ENCODE measurements around the gene TLE4. TPM values are rescaled to one million over a fixed set of nuclear protein-coding genes. Genes with fewer than 3 reads are reported as not detected.

Gene TLE4
- total RNA-seq, 4 donors from 2014 or later: 30.1 to 52.5 (median 38.1) TPM

GRCh38 chr9:79662537-79662956, 90.8 kb downstream of the TLE4 start:
- no peaks in the 10 kb centered on the region for H3K27me3 ChIP-seq
- no peak for DNase-seq
- 54 to 62% methylated on average over 6 of the region's 6 CpGs for WGBS, 2 donors
- H3K4me1 ChIP-seq: peaks cover 3 to 45% (median 6%) of the 10 kb centered on the region in 3 donors
- no peak overlapping the region for H3K4me3 ChIP-seq
- H3K36me3 ChIP-seq: peaks cover 0 to 3% (median 0%) of the 10 kb centered on the region in 3 donors
- no peaks in the 10 kb centered on the region for H3K9me3 ChIP-seq
- TF ChIP-seq CTCF (IDR thresholded peaks at IDR 0.05): no peak
- no peak for TF ChIP-seq POLR2A (IDR thresholded peaks at IDR 0.05)
- H3K27ac ChIP-seq: peak overlapping the region in 3 of 4 donors; percentile 0 to 50 (median 34)
- intact Hi-C loops (cut with DNase I): no loop called here

- Histone ChIP-seq H3K4me3 (no peak overlapping the region), H3K27me3 (no peaks in the 10 kb centered on the region), H3K36me3 (no peaks in the 10 kb centered on the region), H3K27ac (peak overlapping the region in 1 of 4 donors; percentile 50), H3K9me3 (no peaks in the 10 kb centered on the region), H3K4me1 (peaks cover 3 to 52% (median 6%) of the 10 kb centered on the region in 3 donors)
- DNase-seq: no peak
- WGBS, 2 donors: 59 to 82% methylated on average over 6 of the region's 6 CpGs
- intact Hi-C loops (cut with DNase I): no loop called here
- no peak for TF ChIP-seq CTCF (IDR thresholded peaks at IDR 0.05)
- no peak for TF ChIP-seq POLR2A (IDR thresholded peaks at IDR 0.05)
Measured at GRCh38 chr9:79663300-79663699, 91.5 kb downstream of the TLE4 start.

DNA sequence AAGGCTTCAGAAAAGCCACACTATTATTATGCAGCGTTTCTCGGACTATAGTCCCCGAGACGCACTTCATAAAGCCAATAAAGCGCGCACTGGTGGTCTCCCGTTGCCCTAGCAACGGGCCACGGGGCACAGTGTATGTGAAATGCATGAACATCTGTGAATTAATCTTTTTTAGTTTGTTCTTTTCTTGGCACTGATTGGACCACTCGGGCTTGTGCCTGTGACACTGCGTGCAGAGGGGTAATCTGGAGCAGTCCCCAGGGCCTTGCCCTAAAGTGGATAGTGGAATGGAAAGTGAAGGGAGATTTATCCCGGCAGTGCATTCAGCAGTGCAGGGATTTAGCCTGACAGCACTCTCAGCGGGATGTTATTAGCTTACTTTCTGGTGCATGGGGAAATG, 92.1 kb downstream of the TLE4 start:
- H3K4me3 ChIP-seq: peak overlapping the region in 1 of 4 donors; percentile 27
- intact Hi-C loops (cut with DNase I): no loop called here
- H3K27ac ChIP-seq: peak overlapping the region in 2 of 4 donors; percentile 33 to 50
- H3K36me3 ChIP-seq: no peaks in the 10 kb centered on the region
- TF ChIP-seq CTCF (IDR thresholded peaks at IDR 0.05) (no peak), POLR2A (IDR thresholded peaks at IDR 0.05) (no peak)
- peaks cover 3 to 58% (median 6%) of the 10 kb centered on the region in 3 donors for H3K4me1 ChIP-seq
- no peaks in the 10 kb centered on the region for H3K27me3 ChIP-seq
- no peaks in the 10 kb centered on the region for H3K9me3 ChIP-seq
- no peak for DNase-seq
- WGBS, 2 donors: 69 to 72% methylated on average over 11 to 13 of the region's 13 CpGs

DNA sequence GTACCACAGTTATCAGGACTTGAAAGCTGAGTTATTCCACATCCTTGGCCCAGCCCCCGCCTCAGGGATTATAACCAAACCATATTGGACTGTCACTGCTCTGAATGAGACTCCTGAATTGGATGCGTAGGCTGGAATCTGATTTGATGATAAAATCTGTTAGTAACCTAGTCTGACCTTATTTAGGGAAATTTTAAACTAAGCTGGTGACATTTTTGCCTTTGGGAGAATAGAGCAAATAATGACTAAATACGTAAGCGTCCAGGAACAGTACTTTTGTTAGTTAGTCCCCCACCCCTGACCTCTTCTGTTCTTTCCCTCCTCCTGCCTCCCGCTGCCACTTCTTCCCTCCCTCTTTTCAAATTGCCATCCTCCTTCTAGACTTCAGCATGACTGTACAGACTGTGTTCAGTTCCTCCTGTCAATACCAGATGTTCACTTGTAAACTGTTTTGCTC, 92.6 kb downstream of the TLE4 start:
- TF ChIP-seq POLR2A (IDR thresholded peaks at IDR 0.05): no peak
- no peak for TF ChIP-seq CTCF (IDR thresholded peaks at IDR 0.05)
- 54 to 60% methylated on average over 5 of the region's 5 CpGs for WGBS, 2 donors
- Histone ChIP-seq H3K36me3 (no peaks in the 10 kb centered on the region), H3K4me1 (peaks cover 3 to 63% (median 6%) of the 10 kb centered on the region in 3 donors), H3K9me3 (no peaks in the 10 kb centered on the region), H3K27ac (peak overlapping the region in 2 of 4 donors; percentile 33 to 50), H3K4me3 (no peak overlapping the region), H3K27me3 (no peaks in the 10 kb centered on the region)
- no peak for DNase-seq
- intact Hi-C loops (cut with DNase I): no loop called here

- H3K4me3 ChIP-seq: no peak overlapping the region
- TF ChIP-seq CTCF (IDR thresholded peaks at IDR 0.05) (no peak), POLR2A (IDR thresholded peaks at IDR 0.05) (no peak)
- peaks cover 3 to 73% (median 6%) of the 10 kb centered on the region in 3 donors for H3K4me1 ChIP-seq
- H3K9me3 ChIP-seq: no peaks in the 10 kb centered on the region
- no peaks in the 10 kb centered on the region for H3K36me3 ChIP-seq
- H3K27me3 ChIP-seq: no peaks in the 10 kb centered on the region
- H3K27ac ChIP-seq: no peak overlapping the region
- DNase-seq: no peak
- WGBS, 2 donors: 46 to 56% methylated on average over 8 of the region's 8 CpGs
- intact Hi-C loops (cut with DNase I): no loop called here
Measured at GRCh38 chr9:79665369-79665768, 93.6 kb downstream of the TLE4 start.

Measured in esophagus squamous epithelium (tissue), 5 donors.